GM06990 (cell line): ENCODE data around the gene MAPK12.

Experiments used
- DNase-seq: peaks from one replicate; pipeline ENCODE4 v3.0.0-alpha.2; 2011; ENCODE audit not compliant: insufficient read length; ENCODE audit errors: extremely low read depth
- H3K27me3 ChIP-seq: replicated peaks from 2 replicates; pipeline ENCODE4 v1.6.0; 2011; ENCODE audit warnings: low read length; ENCODE audit not compliant: control insufficient read depth, insufficient read depth
- H3K36me3 ChIP-seq: 2 replicates; pipeline ENCODE4 v1.5.1; 2011; ENCODE audit warnings: low read length; ENCODE audit not compliant: control insufficient read depth, insufficient read depth
- H3K4me3 ChIP-seq: replicated peaks from 2 replicates; pipeline ENCODE4 v1.5.1; 2011; ENCODE audit warnings: low read depth, mild to moderate bottlenecking, control low read depth, low read length
- CTCF ChIP-seq: IDR thresholded peaks from 2 replicates; pipeline ENCODE4 v1.5.1; 2011; ENCODE audit warnings: low read length, control low read depth, mild to moderate bottlenecking, inconsistent platforms; ENCODE audit not compliant: insufficient read depth, poor library complexity, severe bottlenecking

The MAPK12 gene

GRCh38 chr22:50258361-50259292 is 2.9 kb downstream of the MAPK12 start:
- Histone ChIP-seq H3K36me3 (no peaks in the 10 kb centered on the region; the same call in none of the 2 replicates), H3K4me3 (no peak overlapping the region), H3K27me3 (no peaks in the 10 kb centered on the region)
- TF ChIP-seq CTCF: no peak
- no peak for DNase-seq

GRCh38 chr22:50257451-50258360 is 3.8 kb downstream of the MAPK12 start:
- DNase-seq: no peak
- Histone ChIP-seq H3K36me3 (peaks cover 2% of the 10 kb centered on the region), H3K4me3 (no peak overlapping the region), H3K27me3 (no peaks in the 10 kb centered on the region)
- no peak for TF ChIP-seq CTCF

- TF ChIP-seq CTCF: no peak
- Histone ChIP-seq H3K36me3 (peaks cover 2% of the 10 kb centered on the region; the same call in 1 of the 2 replicates), H3K27me3 (no peaks in the 10 kb centered on the region), H3K4me3 (no peak overlapping the region)
- DNase-seq: no peak
Observed at GRCh38 chr22:50257041-50257440, 4.4 kb downstream of the MAPK12 start.

GRCh38 chr22:50256258-50256862 is 5.1 kb downstream of the MAPK12 start:
- no peak for TF ChIP-seq CTCF
- DNase-seq: no peak
- peaks cover 2% of the 10 kb centered on the region; the same call in 1 of the 2 replicates for H3K36me3 ChIP-seq
- H3K27me3 ChIP-seq: no peaks in the 10 kb centered on the region
- no peak overlapping the region for H3K4me3 ChIP-seq

- Histone ChIP-seq H3K4me3 (no peak overlapping the region), H3K27me3 (no peaks in the 10 kb centered on the region), H3K36me3 (peaks cover 2% of the 10 kb centered on the region; the same call in 1 of the 2 replicates)
- DNase-seq: no peak
- TF ChIP-seq CTCF: no peak
Observed at GRCh38 chr22:50255607-50256006, 5.9 kb downstream of the MAPK12 start.
